Measurements from ENCODE around the gene RUNX1. TPM values are rescaled to one million over a fixed set of nuclear protein-coding genes. Genes with fewer than 3 reads are reported as not detected.

RUNX1 gene
- total and polyA plus RNA-seq, 2 donors (not counting 1 experiment from before 2014, with no cell fraction given): 26.3 to 73.0 TPM

DNA sequence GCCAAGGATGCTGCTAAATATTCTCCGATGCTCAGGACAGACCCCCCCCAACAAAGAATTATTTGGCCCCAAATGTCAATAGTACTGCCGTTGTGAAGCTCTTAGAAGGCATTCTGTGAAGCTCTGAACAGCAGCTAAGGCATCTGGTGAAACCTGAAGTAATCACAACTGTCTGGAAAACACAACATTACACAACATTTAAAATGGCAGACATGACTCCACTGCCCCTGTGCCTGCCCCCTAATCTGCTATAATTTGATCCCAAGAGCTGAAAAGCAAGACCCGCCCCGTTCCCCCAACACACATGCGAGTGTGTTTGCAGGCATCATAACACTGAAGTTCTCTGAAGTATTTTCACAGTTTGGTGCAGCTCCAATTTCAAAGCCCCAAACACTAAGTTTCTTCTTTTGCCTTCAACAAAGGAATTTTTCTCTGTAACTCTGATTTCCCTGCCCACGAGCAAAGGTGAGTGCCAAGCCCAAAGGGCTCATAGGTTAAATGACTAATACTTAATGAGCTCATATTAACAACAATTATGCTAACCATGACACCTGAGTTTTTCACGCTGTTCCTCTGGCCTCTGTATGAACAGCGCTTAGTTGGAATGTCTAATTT lies 251.1 kb downstream of the RUNX1 start:
- WGBS (ENCODE audit: insufficient coverage): 100% methylated on average over 2 of the region's 8 CpGs
- Histone ChIP-seq H3K4me1 (ENCODE audit: control insufficient read depth in 2 of 2, insufficient read depth in 2 of 2, low read length in 2 of 2) (no peaks in the 10 kb centered on the region), H3K9me3 (ENCODE audit: control extremely low read depth in 1 of 3, control insufficient read depth in 2 of 3, insufficient read depth in 1 of 3, low read length in 2 of 3) (no peaks in the 10 kb centered on the region), H3K27ac (ENCODE audit: low read length in 2 of 2) (no peak overlapping the region), H3K4me2 (replicated peaks; ENCODE audit: low read depth, low read length, poor library complexity, severe bottlenecking) (no peak overlapping the region), H4K20me1 (ENCODE audit: control insufficient read depth, insufficient read depth, low read length, poor library complexity, severe bottlenecking) (no peaks in the 10 kb centered on the region), H3K4me3 (ENCODE audit: control extremely low read depth in 1 of 5, extremely low read depth in 1 of 5, insufficient read depth in 1 of 5, low read depth in 2 of 5, low read length in 4 of 5) (no peak overlapping the region), H2AFZ (ENCODE audit: insufficient read depth, low read depth, low read length, poor library complexity, severe bottlenecking) (no peak overlapping the region), H3K27me3 (replicated peaks in 1 of 4; ENCODE audit: control extremely low read depth in 1 of 4, control insufficient read depth in 3 of 4, insufficient read depth in 4 of 4, low read length in 3 of 4) (no peaks in the 10 kb centered on the region), H3K36me3 (replicated peaks in 1 of 2; ENCODE audit: control extremely low read depth in 1 of 2, control insufficient read depth in 1 of 2, extremely low read depth in 1 of 2, insufficient read depth in 2 of 2, low read length in 1 of 2) (peaks cover 5 to 49% of the 10 kb centered on the region in 2 experiments), H3K79me2 (ENCODE audit: control insufficient read depth, insufficient read depth, low read length) (no peaks in the 10 kb centered on the region), H3K9ac (ENCODE audit: low read length) (no peak overlapping the region)
- ChIA-PET POLR2A (no interaction called here), CTCF (interaction anchor here (1.0 to 1.8 kb wide), 4 partner anchors 13 to 602 kb away, joined by 3 to 7 read pairs (median 4); no protein-coding TSS in a partner anchor)
- intact Hi-C loops (cut with micrococcal nuclease): no loop called here
- TF ChIP-seq EZH2 (IDR thresholded peaks at IDR 0.05; ENCODE audit: borderline replicate concordance, insufficient read depth, low read depth, low read length, poor library complexity, severe bottlenecking): no peak
- TF ChIP-seq, protein P1, sequence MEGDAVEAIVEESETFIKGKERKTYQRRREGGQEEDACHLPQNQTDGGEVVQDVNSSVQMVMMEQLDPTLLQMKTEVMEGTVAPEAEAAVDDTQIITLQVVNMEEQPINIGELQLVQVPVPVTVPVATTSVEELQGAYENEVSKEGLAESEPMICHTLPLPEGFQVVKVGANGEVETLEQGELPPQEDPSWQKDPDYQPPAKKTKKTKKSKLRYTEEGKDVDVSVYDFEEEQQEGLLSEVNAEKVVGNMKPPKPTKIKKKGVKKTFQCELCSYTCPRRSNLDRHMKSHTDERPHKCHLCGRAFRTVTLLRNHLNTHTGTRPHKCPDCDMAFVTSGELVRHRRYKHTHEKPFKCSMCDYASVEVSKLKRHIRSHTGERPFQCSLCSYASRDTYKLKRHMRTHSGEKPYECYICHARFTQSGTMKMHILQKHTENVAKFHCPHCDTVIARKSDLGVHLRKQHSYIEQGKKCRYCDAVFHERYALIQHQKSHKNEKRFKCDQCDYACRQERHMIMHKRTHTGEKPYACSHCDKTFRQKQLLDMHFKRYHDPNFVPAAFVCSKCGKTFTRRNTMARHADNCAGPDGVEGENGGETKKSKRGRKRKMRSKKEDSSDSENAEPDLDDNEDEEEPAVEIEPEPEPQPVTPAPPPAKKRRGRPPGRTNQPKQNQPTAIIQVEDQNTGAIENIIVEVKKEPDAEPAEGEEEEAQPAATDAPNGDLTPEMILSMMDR (IDR thresholded peaks at IDR 0.05): no peak
- DNase-seq: no peak
- Mint-ChIP-seq H3K4me1 (peaks cover 7% of the 10 kb centered on the region), H3K27me3 (no peaks in the 10 kb centered on the region), H3K27ac (no peak overlapping the region), H3K4me3 (no peak overlapping the region), H3K9me3 (ENCODE audit: insufficient read depth) (no peaks in the 10 kb centered on the region)
- no peak for ATAC-seq (ENCODE audit: low read depth)

DNA sequence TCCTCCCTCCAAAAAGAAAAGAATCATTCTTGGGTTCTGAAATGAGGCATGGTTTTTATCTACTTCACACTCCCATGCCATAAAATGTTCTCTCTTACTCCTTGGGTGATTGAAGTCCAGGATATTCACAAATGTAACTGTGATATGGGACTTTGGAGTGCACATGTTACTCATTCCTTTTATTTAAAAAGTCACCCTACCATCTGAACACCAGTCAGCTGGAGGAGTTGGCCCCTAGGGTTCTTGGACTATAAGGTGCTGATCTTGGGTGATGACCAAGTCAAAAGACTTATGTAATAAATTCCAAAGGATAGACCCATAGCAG lies 251.9 kb downstream of the RUNX1 start:
- POLR2A ChIA-PET: no interaction called here
- no peaks in the 10 kb centered on the region for H3K79me2 ChIP-seq (ENCODE audit: control insufficient read depth, insufficient read depth, low read length)
- no peak overlapping the region for H3K9ac ChIP-seq (ENCODE audit: low read length)

More for the DNA sequence above, 251.9 kb downstream of the RUNX1 start:
- H3K9me3 ChIP-seq (ENCODE audit: control extremely low read depth in 1 of 3, control insufficient read depth in 2 of 3, insufficient read depth in 1 of 3, low read length in 2 of 3): peaks cover 0 to 8% (median 0%) of the 10 kb centered on the region in 3 donors
- Mint-ChIP-seq H3K9me3 (ENCODE audit: insufficient read depth) (no peaks in the 10 kb centered on the region), H3K4me3 (no peak overlapping the region), H3K27ac (no peak overlapping the region), H3K4me1 (peaks cover 5% of the 10 kb centered on the region), H3K27me3 (no peaks in the 10 kb centered on the region)
- ATAC-seq (ENCODE audit: low read depth) (no peak), DNase-seq (no peak)
- peaks cover 5 to 57% of the 10 kb centered on the region in 2 experiments for H3K36me3 ChIP-seq (replicated peaks in 1 of 2; ENCODE audit: control extremely low read depth in 1 of 2, control insufficient read depth in 1 of 2, extremely low read depth in 1 of 2, insufficient read depth in 2 of 2, low read length in 1 of 2)
- H3K27ac ChIP-seq (ENCODE audit: low read length in 2 of 2): no peak overlapping the region
- no peak overlapping the region for H3K4me3 ChIP-seq (ENCODE audit: control extremely low read depth in 1 of 5, extremely low read depth in 1 of 5, insufficient read depth in 1 of 5, low read depth in 2 of 5, low read length in 4 of 5)
- no peaks in the 10 kb centered on the region for H3K4me1 ChIP-seq (ENCODE audit: control insufficient read depth in 2 of 2, insufficient read depth in 2 of 2, low read length in 2 of 2)
- CTCF ChIA-PET: interaction anchor here (1.4 to 2.0 kb wide), 3 partner anchors 92 to 1043 kb away, joined by 4 to 7 read pairs (median 6); no protein-coding TSS in a partner anchor
- TF ChIP-seq, protein P1 (IDR thresholded peaks at IDR 0.05): no peak
- no peak for TF ChIP-seq EZH2 (IDR thresholded peaks at IDR 0.05; ENCODE audit: borderline replicate concordance, insufficient read depth, low read depth, low read length, poor library complexity, severe bottlenecking)
- H2AFZ ChIP-seq (ENCODE audit: insufficient read depth, low read depth, low read length, poor library complexity, severe bottlenecking): no peak overlapping the region
- H3K4me2 ChIP-seq (replicated peaks; ENCODE audit: low read depth, low read length, poor library complexity, severe bottlenecking): no peak overlapping the region
- H4K20me1 ChIP-seq (ENCODE audit: control insufficient read depth, insufficient read depth, low read length, poor library complexity, severe bottlenecking): no peaks in the 10 kb centered on the region
- intact Hi-C loops (cut with micrococcal nuclease): no loop called here
- no peaks in the 10 kb centered on the region for H3K27me3 ChIP-seq (replicated peaks in 1 of 4; ENCODE audit: control extremely low read depth in 1 of 4, control insufficient read depth in 3 of 4, insufficient read depth in 4 of 4, low read length in 3 of 4)

All from B cell (primary cell).